ENCODE measurements around the gene DMRT3.

The DMRT3 gene

GRCh38 chr9:1005043-1005667 is 28.7 kb downstream of the DMRT3 start:
- no peak for DNase-seq

- no peak for DNase-seq
Measured at GRCh38 chr9:1007312-1007711, 30.9 kb downstream of the DMRT3 start.

- DNase-seq: no peak
Measured at GRCh38 chr9:1008216-1008615, 31.8 kb downstream of the DMRT3 start.

GRCh38 chr9:1009101-1009707 is 32.7 kb downstream of the DMRT3 start:
- DNase-seq: peak; percentile 83 to 84

- DNase-seq: no peak
Measured at GRCh38 chr9:1013021-1013420, 36.6 kb downstream of the DMRT3 start.

DNA sequence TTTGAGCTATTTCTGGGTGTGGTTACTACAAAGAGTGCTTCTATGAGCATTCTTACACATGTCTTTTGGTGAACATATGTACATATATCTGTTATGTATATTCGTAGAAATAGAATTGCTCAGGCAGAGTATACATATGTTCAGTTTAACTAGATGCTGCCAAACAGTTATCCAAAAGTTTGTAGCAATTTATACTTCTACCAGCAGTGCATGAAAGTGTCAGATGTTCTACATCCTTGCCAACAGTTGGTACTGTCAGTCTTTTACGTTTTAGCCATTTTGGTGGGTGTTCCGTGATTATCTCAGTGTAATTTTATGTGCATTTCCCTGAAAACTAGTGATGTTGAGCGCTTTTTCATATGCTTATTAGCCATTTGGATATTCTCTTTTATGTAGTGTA is 37.8 kb downstream of the DMRT3 start:
- DNase-seq: no peak

DNA sequence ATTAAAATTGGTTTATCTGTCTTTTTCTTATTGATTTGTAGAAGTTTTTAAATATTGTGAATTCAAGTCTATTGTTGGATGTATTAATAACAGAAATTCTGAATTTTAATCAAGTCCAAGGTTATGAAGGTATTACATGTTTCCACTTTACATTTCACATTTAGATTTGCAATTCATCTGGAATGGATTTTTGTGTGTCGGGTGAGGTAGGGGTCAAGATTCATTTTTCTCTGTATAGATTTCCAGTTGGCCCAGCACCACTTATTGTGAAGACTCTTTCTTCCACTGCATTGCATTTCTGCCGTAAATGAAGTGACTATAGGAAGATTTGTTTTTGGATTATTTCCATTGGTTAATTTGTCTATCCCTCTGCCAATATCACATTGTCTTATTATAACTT is 38.2 kb downstream of the DMRT3 start:
- DNase-seq: no peak

DNA sequence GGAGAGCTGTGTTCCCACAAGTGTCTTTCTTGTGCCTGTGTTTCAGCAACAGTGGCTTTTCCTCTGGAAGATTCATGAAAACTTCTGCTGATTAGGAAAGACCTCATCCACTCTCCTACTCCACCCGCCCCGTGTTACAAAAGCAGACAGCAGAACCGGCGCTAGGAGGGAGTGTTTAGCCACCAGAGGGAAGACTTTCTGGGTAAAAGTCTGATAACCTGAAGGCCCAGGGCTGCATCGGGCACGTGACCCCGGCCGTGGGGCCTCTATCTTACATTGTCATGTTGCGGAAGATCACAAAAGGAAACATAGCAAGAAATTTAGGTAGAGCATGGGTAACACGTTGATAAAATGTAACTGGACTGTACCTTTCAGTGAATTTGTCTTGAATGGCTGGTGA is 41.7 kb downstream of the DMRT3 start:
- DNase-seq: peak in 1 of 2 donors; percentile 24

DNA sequence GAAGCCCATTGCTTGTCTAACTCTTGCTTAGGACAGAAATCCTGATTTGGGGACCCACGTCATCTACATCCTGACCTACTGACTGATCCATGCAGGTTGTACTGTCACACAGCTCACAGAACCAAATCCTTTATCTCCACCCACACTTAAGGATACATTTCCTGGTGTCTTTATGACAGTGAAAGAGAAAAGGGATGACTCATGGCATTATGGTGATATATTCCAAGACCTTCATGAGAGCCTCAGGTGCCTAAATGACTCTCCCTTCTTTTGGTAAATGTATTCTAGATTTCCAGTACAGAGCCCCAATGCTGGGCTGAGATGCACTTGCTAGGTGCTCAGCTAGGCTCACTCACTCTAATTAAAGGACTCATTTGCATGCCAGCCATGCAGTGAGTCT is 47.7 kb downstream of the DMRT3 start:
- no peak for DNase-seq

GRCh38 chr9:1025131-1025530 is 48.7 kb downstream of the DMRT3 start:
- DNase-seq: no peak

- no peak for DNase-seq
Measured at GRCh38 chr9:1026219-1026618, 49.8 kb downstream of the DMRT3 start.

GRCh38 chr9:1028501-1029190 is 52.2 kb downstream of the DMRT3 start:
- DNase-seq: no peak

DNA sequence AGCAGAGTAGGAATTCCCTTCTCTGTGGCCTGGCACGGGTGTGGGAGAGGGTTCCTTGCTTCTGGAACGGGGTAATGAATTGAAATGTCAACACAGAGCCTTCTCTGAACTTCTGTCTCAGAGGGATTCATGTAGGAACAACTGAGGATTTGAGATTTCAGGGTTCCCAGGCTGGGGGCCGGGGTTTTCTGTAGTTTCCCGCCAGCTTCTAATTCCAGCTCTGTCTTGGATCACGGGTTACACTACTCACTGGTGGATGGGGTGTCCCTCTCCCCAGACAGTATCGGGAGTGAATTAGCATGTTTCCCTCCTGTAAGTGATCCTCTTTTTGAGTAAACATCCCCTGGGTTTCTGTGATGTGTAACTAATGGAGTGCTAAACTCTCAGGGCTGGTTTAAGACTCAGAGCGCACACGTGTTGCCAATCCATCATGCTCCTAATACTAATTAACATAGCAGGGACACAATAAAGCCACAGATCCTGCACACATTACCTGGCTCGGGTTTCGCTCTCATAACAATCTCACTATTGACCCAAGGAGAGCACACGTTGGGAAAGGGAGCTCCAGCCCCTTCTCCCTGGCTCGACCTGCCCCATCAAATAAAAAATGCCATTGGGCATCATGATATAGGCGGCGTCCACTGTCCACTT is 55.6 kb downstream of the DMRT3 start:
- DNase-seq: no peak

GRCh38 chr9:1034271-1034670 is 57.8 kb downstream of the DMRT3 start:
- no peak for DNase-seq

- DNase-seq: no peak
Measured at GRCh38 chr9:1039589-1039988, 63.1 kb downstream of the DMRT3 start.

Data from stimulated activated CD4-positive, alpha-beta T cell treated with anti-CD3 and anti-CD28 coated beads, Interleukin-2, amount 100 ng/mL, for 24 hours (primary cell).